ENCODE measurements around the gene CACNA1I.

Gene CACNA1I

GRCh38 chr22:39576027-39576426 lies 5.5 kb downstream of the CACNA1I start:
- DNase-seq (ENCODE audit: low spot score) = no peak
- in situ Hi-C loops (cut with MboI; ENCODE audit: low sequenced_read_pairs, unreplicated experiment) = no loop called here
- no peak for TF ChIP-seq CTCF (IDR thresholded peaks at IDR 0.05; ENCODE audit: borderline replicate concordance, control extremely low read depth, extremely low read depth, insufficient read depth, missing control alignments)

GRCh38 chr22:39577366-39577765 lies 6.8 kb downstream of the CACNA1I start:
- no peak for DNase-seq (ENCODE audit: low spot score)
- no peak for TF ChIP-seq CTCF (IDR thresholded peaks at IDR 0.05; ENCODE audit: borderline replicate concordance, control extremely low read depth, extremely low read depth, insufficient read depth, missing control alignments)
- in situ Hi-C loops (cut with MboI; ENCODE audit: low sequenced_read_pairs, unreplicated experiment) = no loop called here

- DNase-seq (ENCODE audit: low spot score) = no peak
- no peak for TF ChIP-seq CTCF (IDR thresholded peaks at IDR 0.05; ENCODE audit: borderline replicate concordance, control extremely low read depth, extremely low read depth, insufficient read depth, missing control alignments)
- in situ Hi-C loops (cut with MboI; ENCODE audit: low sequenced_read_pairs, unreplicated experiment) = no loop called here
Measured at GRCh38 chr22:39577900-39578299, 7.3 kb downstream of the CACNA1I start.

- no peak for DNase-seq (ENCODE audit: low spot score)
- TF ChIP-seq CTCF (IDR thresholded peaks at IDR 0.05; ENCODE audit: borderline replicate concordance, control extremely low read depth, extremely low read depth, insufficient read depth, missing control alignments) = no peak
- in situ Hi-C loops (cut with MboI; ENCODE audit: low sequenced_read_pairs, unreplicated experiment) = no loop called here
Measured at GRCh38 chr22:39580006-39580441, 9.5 kb downstream of the CACNA1I start.

- no peak for TF ChIP-seq CTCF (IDR thresholded peaks at IDR 0.05; ENCODE audit: borderline replicate concordance, control extremely low read depth, extremely low read depth, insufficient read depth, missing control alignments)
- in situ Hi-C loops (cut with MboI; ENCODE audit: low sequenced_read_pairs, unreplicated experiment) = no loop called here
- DNase-seq (ENCODE audit: low spot score) = no peak
Measured at GRCh38 chr22:39580795-39581194, 10.2 kb downstream of the CACNA1I start.

GRCh38 chr22:39581303-39581702 lies 10.8 kb downstream of the CACNA1I start:
- no peak for TF ChIP-seq CTCF (IDR thresholded peaks at IDR 0.05; ENCODE audit: borderline replicate concordance, control extremely low read depth, extremely low read depth, insufficient read depth, missing control alignments)
- in situ Hi-C loops (cut with MboI; ENCODE audit: low sequenced_read_pairs, unreplicated experiment) = no loop called here
- DNase-seq (ENCODE audit: low spot score) = no peak
